ENCODE measurements around the gene PLEKHO1. TPM values are rescaled to one million over a fixed set of nuclear protein-coding genes. Genes with fewer than 3 reads are reported as not detected.

The PLEKHO1 gene, protein sequence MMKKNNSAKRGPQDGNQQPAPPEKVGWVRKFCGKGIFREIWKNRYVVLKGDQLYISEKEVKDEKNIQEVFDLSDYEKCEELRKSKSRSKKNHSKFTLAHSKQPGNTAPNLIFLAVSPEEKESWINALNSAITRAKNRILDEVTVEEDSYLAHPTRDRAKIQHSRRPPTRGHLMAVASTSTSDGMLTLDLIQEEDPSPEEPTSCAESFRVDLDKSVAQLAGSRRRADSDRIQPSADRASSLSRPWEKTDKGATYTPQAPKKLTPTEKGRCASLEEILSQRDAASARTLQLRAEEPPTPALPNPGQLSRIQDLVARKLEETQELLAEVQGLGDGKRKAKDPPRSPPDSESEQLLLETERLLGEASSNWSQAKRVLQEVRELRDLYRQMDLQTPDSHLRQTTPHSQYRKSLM
- 10 to 100 TPM; 48.3 to 60.4 (median 48.4) TPM for polyA plus RNA-seq (ENCODE audit: insufficient read length in 3 of 3)
- long read RNA-seq, donor 1, transcript PLEKHO1-201 (6 exons, 2,050 nt): major isoform, 18 of 26 reads
- long read RNA-seq, donor 1, transcript PLEKHO1-205 (5 exons, 1,025 nt): minor isoform, 7 of 26 reads
- long read RNA-seq, donor 1, partial matches to known transcripts: 0 of 26 reads
- long read RNA-seq, donor 1, other reads (novel, unspliced or antisense): 0 of 26 reads
- long read RNA-seq, donor 2, transcript PLEKHO1-201 (6 exons, 2,050 nt): major isoform, 13 of 20 reads
- long read RNA-seq, donor 2, transcript PLEKHO1-205 (5 exons, 1,025 nt): minor isoform, 5 of 20 reads
- long read RNA-seq, donor 2, partial matches to known transcripts: 0 of 20 reads
- long read RNA-seq, donor 2, other reads (novel, unspliced or antisense): 0 of 20 reads
- long read RNA-seq, donor 3, transcript PLEKHO1-205 (5 exons, 1,025 nt): minor isoform, 9 of 92 reads
- long read RNA-seq, donor 3, transcript PLEKHO1-201 (6 exons, 2,050 nt): major isoform, 25 of 92 reads
- long read RNA-seq, donor 3, partial matches to known transcripts: 57 of 92 reads
- long read RNA-seq, donor 3, other reads (novel, unspliced or antisense): 0 of 92 reads
- long read RNA-seq, donor 4, transcript PLEKHO1-201 (6 exons, 2,050 nt): major isoform, 14 of 16 reads
- long read RNA-seq, donor 4, partial matches to known transcripts: 0 of 16 reads
- long read RNA-seq, donor 4, other reads (novel, unspliced or antisense): 0 of 16 reads
- long read RNA-seq, donor 5: 0 reads
- long read RNA-seq, donor 6, transcript PLEKHO1-205 (5 exons, 1,025 nt): minor isoform, 5 of 18 reads
- long read RNA-seq, donor 6, transcript PLEKHO1-201 (6 exons, 2,050 nt): major isoform, 11 of 18 reads
- long read RNA-seq, donor 6, partial matches to known transcripts: 0 of 18 reads
- long read RNA-seq, donor 6, other reads (novel, unspliced or antisense): 0 of 18 reads
- long read RNA-seq, donor 7, transcript PLEKHO1-201 (6 exons, 2,050 nt): major isoform, 24 of 35 reads
- long read RNA-seq, donor 7, transcript PLEKHO1-205 (5 exons, 1,025 nt): minor isoform, 9 of 35 reads
- long read RNA-seq, donor 7, partial matches to known transcripts: 0 of 35 reads
- long read RNA-seq, donor 7, other reads (novel, unspliced or antisense): 0 of 35 reads
- long read RNA-seq, donor 8, transcript PLEKHO1-201 (6 exons, 2,050 nt): major isoform, 22 of 36 reads
- long read RNA-seq, donor 8, transcript PLEKHO1-205 (5 exons, 1,025 nt): minor isoform, 12 of 36 reads
- long read RNA-seq, donor 8, partial matches to known transcripts: 0 of 36 reads
- long read RNA-seq, donor 8, other reads (novel, unspliced or antisense): 0 of 36 reads
- long read RNA-seq, donor 9, transcript PLEKHO1-201 (6 exons, 2,050 nt): major isoform, 16 of 28 reads
- long read RNA-seq, donor 9, transcript PLEKHO1-205 (5 exons, 1,025 nt): minor isoform, 9 of 28 reads
- long read RNA-seq, donor 9, partial matches to known transcripts: 0 of 28 reads
- long read RNA-seq, donor 9, other reads (novel, unspliced or antisense): 0 of 28 reads
- long read RNA-seq, donor 10, transcript PLEKHO1-205 (5 exons, 1,025 nt): minor isoform, 5 of 25 reads
- long read RNA-seq, donor 10, transcript PLEKHO1-201 (6 exons, 2,050 nt): major isoform, 15 of 25 reads
- long read RNA-seq, donor 10, partial matches to known transcripts: 0 of 25 reads
- long read RNA-seq, donor 10, other reads (novel, unspliced or antisense): 0 of 25 reads
- long read RNA-seq, donor 11, transcript PLEKHO1-201 (6 exons, 2,050 nt): major isoform, 19 of 26 reads
- long read RNA-seq, donor 11, transcript PLEKHO1-205 (5 exons, 1,025 nt): minor isoform, 5 of 26 reads
- long read RNA-seq, donor 11, partial matches to known transcripts: 0 of 26 reads
- long read RNA-seq, donor 11, other reads (novel, unspliced or antisense): 0 of 26 reads
- long read RNA-seq, donor 12, transcript PLEKHO1-201 (6 exons, 2,050 nt): major isoform, 5 of 26 reads
- long read RNA-seq, donor 12, partial matches to known transcripts: 18 of 26 reads
- long read RNA-seq, donor 12, other reads (novel, unspliced or antisense): 0 of 26 reads
- long read RNA-seq, donor 13, transcript PLEKHO1-201 (6 exons, 2,050 nt): major isoform, 34 of 122 reads
- long read RNA-seq, donor 13, transcript PLEKHO1-205 (5 exons, 1,025 nt): minor isoform, 17 of 122 reads
- long read RNA-seq, donor 13, partial matches to known transcripts: 68 of 122 reads
- long read RNA-seq, donor 13, other reads (novel, unspliced or antisense): 0 of 122 reads
- long read RNA-seq, donor 14, transcript PLEKHO1-201 (6 exons, 2,050 nt): major isoform, 19 of 25 reads
- long read RNA-seq, donor 14, partial matches to known transcripts: 0 of 25 reads
- long read RNA-seq, donor 14, other reads (novel, unspliced or antisense): 0 of 25 reads
- long read RNA-seq, donor 15, transcript PLEKHO1-201 (6 exons, 2,050 nt): major isoform, 14 of 17 reads
- long read RNA-seq, donor 15, partial matches to known transcripts: 0 of 17 reads
- long read RNA-seq, donor 15, other reads (novel, unspliced or antisense): 0 of 17 reads
- long read RNA-seq, donor 16, transcript PLEKHO1-201 (6 exons, 2,050 nt): major isoform, 47 of 92 reads
- long read RNA-seq, donor 16, transcript PLEKHO1-209 (4 exons, 3,741 nt): minor isoform, 5 of 92 reads
- long read RNA-seq, donor 16, transcript PLEKHO1-205 (5 exons, 1,025 nt): minor isoform, 28 of 92 reads
- long read RNA-seq, donor 16, partial matches to known transcripts: 0 of 92 reads
- long read RNA-seq, donor 16, other reads (novel, unspliced or antisense): 10 of 92 reads

DNA sequence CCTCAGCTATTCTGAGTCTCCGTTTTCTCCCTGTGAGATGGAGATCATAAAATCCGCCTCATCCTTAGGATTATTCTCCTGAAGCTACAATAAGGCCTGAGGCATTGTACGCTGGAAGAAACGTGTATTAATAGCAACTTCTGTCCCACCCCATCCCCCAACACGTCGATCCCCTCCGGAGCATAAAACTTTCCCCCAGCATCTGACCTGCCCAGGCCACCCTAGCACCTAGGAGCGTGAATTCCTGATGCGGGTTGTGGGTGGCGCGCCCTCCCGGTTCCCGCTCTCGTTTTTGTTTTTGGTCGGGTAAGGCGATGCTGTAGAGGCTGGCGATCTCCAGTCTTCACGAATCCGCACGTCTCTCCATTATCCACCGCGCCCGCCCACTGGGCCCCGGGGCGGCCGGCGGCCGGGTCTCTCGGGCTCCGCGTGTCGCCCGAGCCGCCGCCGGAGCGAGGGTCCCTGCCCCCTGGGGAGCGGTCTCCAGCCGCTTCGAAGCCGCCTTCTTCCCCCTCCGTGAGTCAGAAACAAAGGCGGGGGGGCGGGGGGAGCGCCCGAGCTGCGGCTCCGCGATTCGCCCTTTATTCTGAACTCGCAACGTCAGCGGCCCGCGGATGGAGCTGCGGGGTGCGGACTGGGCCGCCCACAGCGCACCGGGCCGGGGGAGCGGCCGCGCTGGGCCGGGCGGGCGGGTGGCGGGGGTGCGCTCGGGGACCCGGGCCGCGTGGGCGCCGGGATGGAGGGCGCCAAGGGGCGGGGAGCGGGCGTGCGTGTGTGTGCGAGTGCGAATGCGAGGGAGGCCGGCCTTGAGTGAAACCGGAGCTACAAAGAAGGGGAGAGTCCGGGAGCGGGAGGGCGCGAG, at the start of gene PLEKHO1:
TSS of gene PLEKHO1 (plus strand) at position 646 of the 862 bp plus-strand sequence. CDS start 342 bp downstream, outside the sequence.
- peak in 5 of 11 donors; percentile 59 to 73 (median 63) for DNase-seq (ENCODE audit: extremely low read depth in 1 of 11, low read depth in 9 of 11, low spot score in 4 of 11)

- DNase-seq (ENCODE audit: extremely low read depth in 1 of 11, low read depth in 9 of 11, low spot score in 4 of 11): no peak
These were observed 46.7 kb upstream of the PLEKHO1 start for GRCh38 chr1:150102986-150103385.

- no peak for DNase-seq (ENCODE audit: extremely low read depth in 1 of 11, low read depth in 9 of 11, low spot score in 4 of 11)
These were observed 43.4 kb upstream of the PLEKHO1 start for GRCh38 chr1:150106341-150106740.

DNA sequence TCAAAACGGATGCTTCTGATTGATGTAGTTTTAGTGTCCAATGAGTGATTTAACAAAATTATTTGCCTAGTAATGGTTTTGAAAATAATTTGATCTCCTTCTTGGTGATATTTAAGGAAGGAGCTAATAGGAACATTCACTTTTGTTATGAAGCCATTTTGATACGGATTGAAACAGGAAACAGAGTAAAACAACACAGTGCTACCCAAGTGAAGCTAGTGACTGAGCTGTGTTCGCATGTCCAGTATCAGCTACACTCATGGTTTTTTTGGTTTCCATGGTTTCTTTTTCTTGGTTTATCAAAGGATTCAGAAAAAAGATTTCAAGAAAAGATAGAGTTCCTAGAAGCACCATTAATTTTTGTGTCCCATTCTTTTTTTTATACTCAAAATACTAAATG, 40.1 kb upstream of the PLEKHO1 start:
- DNase-seq (ENCODE audit: extremely low read depth in 1 of 11, low read depth in 9 of 11, low spot score in 4 of 11): no peak

GRCh38 chr1:150110116-150110515, 39.6 kb upstream of the PLEKHO1 start:
- no peak for DNase-seq (ENCODE audit: extremely low read depth in 1 of 11, low read depth in 9 of 11, low spot score in 4 of 11)

GRCh38 chr1:150111670-150112069, 38.0 kb upstream of the PLEKHO1 start:
- DNase-seq (ENCODE audit: extremely low read depth in 1 of 11, low read depth in 9 of 11, low spot score in 4 of 11): no peak

GRCh38 chr1:150115121-150115520, 34.6 kb upstream of the PLEKHO1 start:
- DNase-seq (ENCODE audit: extremely low read depth in 1 of 11, low read depth in 9 of 11, low spot score in 4 of 11): no peak

- no peak for DNase-seq (ENCODE audit: extremely low read depth in 1 of 11, low read depth in 9 of 11, low spot score in 4 of 11)
These were observed 31.0 kb upstream of the PLEKHO1 start for GRCh38 chr1:150118716-150119115.

DNA sequence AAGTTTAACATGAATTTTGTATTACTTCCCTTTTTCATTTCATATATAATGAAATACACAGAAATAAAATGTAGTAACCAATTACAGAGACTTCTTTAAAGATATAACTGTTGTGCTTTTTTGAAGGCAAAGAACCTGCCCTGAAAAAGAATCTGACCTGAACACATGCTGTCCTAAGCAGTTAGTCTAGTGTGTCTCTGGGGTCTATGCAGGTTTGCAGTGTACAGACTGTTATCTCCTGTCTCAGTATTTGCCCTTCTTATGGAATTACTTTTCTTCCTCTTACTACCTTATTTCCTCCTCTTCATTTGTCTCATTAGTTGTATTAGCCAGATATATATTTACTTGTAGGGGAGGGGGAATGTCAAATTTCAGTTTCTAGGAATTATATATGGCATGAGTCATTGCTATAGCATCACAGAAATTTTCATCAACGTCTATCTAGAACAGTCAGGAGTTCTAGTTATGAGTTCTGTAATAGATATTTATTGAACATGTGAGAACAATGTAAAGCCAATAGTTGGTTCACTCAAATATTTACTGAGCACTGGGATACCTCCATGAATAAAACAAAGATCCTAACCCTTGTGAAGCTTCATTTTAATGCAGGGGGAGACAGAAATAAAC, 28.4 kb upstream of the PLEKHO1 start:
- DNase-seq (ENCODE audit: extremely low read depth in 1 of 11, low read depth in 9 of 11, low spot score in 4 of 11): no peak

GRCh38 chr1:150126811-150127210, 22.9 kb upstream of the PLEKHO1 start:
- no peak for DNase-seq (ENCODE audit: extremely low read depth in 1 of 11, low read depth in 9 of 11, low spot score in 4 of 11)

- no peak for DNase-seq (ENCODE audit: extremely low read depth in 1 of 11, low read depth in 9 of 11, low spot score in 4 of 11)
These were observed 22.3 kb upstream of the PLEKHO1 start for GRCh38 chr1:150127464-150127863.

DNA sequence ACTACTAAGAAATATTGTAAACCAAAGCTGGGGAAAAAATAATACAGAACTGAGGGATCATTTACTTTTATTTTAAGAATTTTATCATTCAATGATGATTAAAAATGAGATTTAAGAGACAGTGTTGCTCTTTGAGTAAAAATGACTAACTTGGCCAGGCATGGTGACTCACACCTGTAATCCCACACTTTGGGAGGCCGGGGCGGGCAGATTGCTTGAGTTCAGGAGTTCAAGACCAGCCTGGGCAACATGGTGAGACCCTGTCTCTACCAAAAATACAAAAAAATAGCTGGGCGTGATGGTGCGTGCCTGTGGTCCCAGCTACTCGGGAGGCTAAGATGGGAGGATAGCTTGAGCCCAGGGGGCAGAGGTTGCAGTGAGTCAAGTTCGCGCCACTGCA, 21.8 kb upstream of the PLEKHO1 start:
- no peak for DNase-seq (ENCODE audit: extremely low read depth in 1 of 11, low read depth in 9 of 11, low spot score in 4 of 11)

DNA sequence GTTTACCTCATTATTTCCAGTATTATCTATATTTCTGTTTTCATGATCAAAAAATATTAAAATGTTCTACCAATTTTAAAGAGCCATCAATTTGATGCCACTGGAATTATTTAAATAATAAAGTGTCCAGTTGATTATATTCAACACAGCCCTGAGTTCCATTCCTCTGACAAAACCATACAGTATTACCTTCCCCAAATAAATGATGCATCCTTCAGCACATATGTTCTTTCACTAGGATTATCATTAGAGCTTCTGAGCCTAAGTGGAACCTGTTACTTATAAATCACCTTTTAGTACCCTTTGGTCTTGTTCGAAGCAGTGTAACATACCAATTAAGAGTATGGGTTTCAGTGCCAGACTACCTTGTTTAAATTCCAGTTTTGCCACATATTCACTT, 17.3 kb upstream of the PLEKHO1 start:
- no peak for DNase-seq (ENCODE audit: extremely low read depth in 1 of 11, low read depth in 9 of 11, low spot score in 4 of 11)

DNA sequence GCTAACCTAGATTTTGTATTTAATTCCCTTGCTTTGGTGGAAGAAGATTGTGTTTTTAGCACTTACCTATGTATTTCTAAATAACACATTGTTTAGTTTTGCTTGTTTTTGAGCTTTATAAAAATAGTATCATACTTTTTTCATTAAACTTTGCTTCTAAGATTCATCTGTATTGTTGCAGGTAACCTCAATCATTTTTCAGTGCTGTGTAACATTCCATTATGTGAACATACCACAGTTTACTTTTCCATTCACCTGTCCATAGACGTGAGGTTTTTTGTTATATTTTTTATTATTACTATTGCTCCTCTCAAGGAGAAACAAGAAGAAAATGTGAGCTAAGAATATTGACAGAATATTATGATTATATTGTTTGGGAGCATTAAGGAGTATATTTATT, 15.2 kb upstream of the PLEKHO1 start:
- no peak for DNase-seq (ENCODE audit: extremely low read depth in 1 of 11, low read depth in 9 of 11, low spot score in 4 of 11)
